Stomach (tissue), 9 donors: ENCODE data around the gene ZFX. TPM values are rescaled to one million over a fixed set of nuclear protein-coding genes. Genes with fewer than 3 reads are reported as not detected.
A peak's percentile ranks its signal among the peaks of the same experiment; 100 is the strongest.

ENCODE experiments used
- DNase-seq, 2 donors: peaks; one replicate each; pipeline versions ENCODE4 v3.0.0 to v3.0.0-alpha.2; 2013 to 2019
- H3K27ac ChIP-seq, 5 donors: fragments of 200-600 bp in 4 of 5; sonication (generic) in 4 of 5; one replicate each; pipeline ENCODE4 v1.5.1; 2013 to 2019; ENCODE audit warnings: mild to moderate bottlenecking in 1 of 5, moderate library complexity in 1 of 5
- H3K27me3 ChIP-seq, 3 donors: fragments of 200-600 bp; sonication (generic); one replicate each; pipeline ENCODE4 v1.5.1; 2017 to 2019; ENCODE audit warnings: mixed run types in 1 of 3
- H3K36me3 ChIP-seq, 4 donors: fragments of 200-600 bp; sonication (generic); 1 replicate in 3 of 4; 2 replicates in 1 of 4; pipeline ENCODE4 v1.5.1; 2016 to 2019
- H3K4me1 ChIP-seq, 4 donors: fragments of 200-600 bp; sonication (generic); one replicate each; pipeline ENCODE4 v1.5.1; 2016 to 2019
- H3K4me3 ChIP-seq, 4 donors: fragments of 200-600 bp; sonication (generic) in 3 of 4; one replicate each; pipeline ENCODE4 v1.5.1; 2016 to 2019; ENCODE audit warnings: mild to moderate bottlenecking in 1 of 4
- H3K9me3 ChIP-seq, 4 donors: fragments of 200-600 bp; sonication (generic); one replicate each; pipeline ENCODE4 v1.5.1; 2016 to 2019
- CTCF ChIP-seq, 7 experiments: fragments of 450-650 bp in 4 of 7; fragments of 200-600 bp in 3 of 7; sonication (generic) in 3 of 7; IDR thresholded peaks; one replicate each; pipeline ENCODE4 v1.5.1; 2016 to 2019; ENCODE audit warnings: antibody characterized with exemption in 7 of 7, control low read depth in 2 of 7, mild to moderate bottlenecking in 1 of 7
- EP300 ChIP-seq: sonication (generic); formaldehyde crosslinking; IDR thresholded peaks from one replicate; pipeline ENCODE4 v1.6.1; 2017; ENCODE audit warnings: antibody characterized with exemption
- POLR2A ChIP-seq, 4 donors: fragments of 450-650 bp; IDR thresholded peaks; one replicate each; pipeline ENCODE4 v1.6.1; 2016; ENCODE audit warnings: antibody characterized with exemption in 4 of 4, control low read depth in 2 of 4, mild to moderate bottlenecking in 1 of 4, moderate library complexity in 1 of 4
- POLR2AphosphoS5 ChIP-seq, 3 donors: sonication (generic); formaldehyde crosslinking; IDR thresholded peaks; one replicate each; pipeline ENCODE4 v1.6.1; 2016; ENCODE audit warnings: antibody characterized with exemption in 3 of 3
- whole genome bisulfite sequencing, 5 donors: extraction: QIAGEN DNeasy Blood & Tissue Kit in 3 of 5; methylation state at CpG; one replicate each; pipeline versions ENCODE4 v1.1.5 to v1.1.7; 2013 to 2018; 5-methylcytosine and 5-hydroxymethylcytosine counted together
- intact Hi-C: fragments of 100-400 bp; cut with DNase I; formaldehyde crosslinking; loops from one replicate; pipeline ENCODE4 v1.15.1; 2023; ENCODE audit warnings: low total_unique reads
- polyA plus RNA-seq, 3 donors: library from polyadenylated mRNA; stranded (reverse); fragments of 200-250 nt; gene quantifications; one replicate each; pipeline ENCODE4 v1.2.3, GENCODE V29; 2013
- total RNA-seq, 5 donors: library from RNA; depleted of rRNA; stranded (reverse); fragments of >200 nt; gene quantifications; one replicate each; pipeline versions ENCODE4 v1.1.0 to v1.2.3, GENCODE V29; 2014 to 2016
- donor health status: healthy with polysubstance abuse.
- donor health status: Bipolar disorder and iron deficiency.
- donor health status: healthy.

Gene ZFX
- total and polyA plus RNA-seq, 8 donors: 3.8 to 73.6 (median 17.4) TPM

- H3K27ac ChIP-seq: no peak overlapping the region
- peaks cover 0 to 15% (median 0%) of the 10 kb centered on the region in 4 donors for H3K9me3 ChIP-seq
- H3K4me1 ChIP-seq: peaks cover 0 to 7% (median 0%) of the 10 kb centered on the region in 4 donors
- intact Hi-C loops: no loop called here
- H3K4me3 ChIP-seq: no peak overlapping the region
- 64 to 82% (median 78%) methylated on average over 8 to 10 of the region's 10 CpGs for WGBS, 5 donors
- H3K27me3 ChIP-seq: no peaks in the 10 kb centered on the region
- no peaks in the 10 kb centered on the region for H3K36me3 ChIP-seq
- no peak for TF ChIP-seq EP300
- TF ChIP-seq POLR2A (IDR thresholded peaks at IDR 0.05): no peak
- no peak for TF ChIP-seq POLR2AphosphoS5 (IDR thresholded peaks at IDR 0.05)
- no peak for TF ChIP-seq CTCF (IDR thresholded peaks at IDR 0.05)
- no peak for DNase-seq
Observed at GRCh38 chrX:24229400-24229879, 79.9 kb downstream of the ZFX start.

- 22 to 53% (median 34%) methylated on average over 3 of the region's 3 CpGs for WGBS, 5 donors
- peak in 1 of 2 donors; percentile 45 for DNase-seq
- H3K36me3 ChIP-seq: no peaks in the 10 kb centered on the region
- peaks cover 0 to 12% (median 0%) of the 10 kb centered on the region in 4 donors for H3K9me3 ChIP-seq
- intact Hi-C loops: loop anchor here (10.0 kb wide), 1 partner anchor 145 kb away; no protein-coding TSS in a partner anchor
- H3K27ac ChIP-seq: peak overlapping the region in 1 of 5 donors; percentile 12
- H3K27me3 ChIP-seq: no peaks in the 10 kb centered on the region
- no peak overlapping the region for H3K4me3 ChIP-seq
- TF ChIP-seq POLR2AphosphoS5 (IDR thresholded peaks at IDR 0.05) (no peak), POLR2A (IDR thresholded peaks at IDR 0.05) (no peak), CTCF (IDR thresholded peaks at IDR 0.05) (no peak), EP300 (no peak)
- peaks cover 0 to 7% (median 0%) of the 10 kb centered on the region in 4 donors for H3K4me1 ChIP-seq
Observed at GRCh38 chrX:24229976-24230375, 80.4 kb downstream of the ZFX start.

- Histone ChIP-seq H3K27me3 (no peaks in the 10 kb centered on the region), H3K4me3 (no peak overlapping the region), H3K36me3 (no peaks in the 10 kb centered on the region), H3K9me3 (peaks cover 0 to under 1% (median 0%) of the 10 kb centered on the region in 4 donors), H3K27ac (no peak overlapping the region), H3K4me1 (peaks cover 0 to 9% (median 0%) of the 10 kb centered on the region in 4 donors)
- TF ChIP-seq POLR2AphosphoS5 (IDR thresholded peaks at IDR 0.05) (peak in 1 of 3 donors; percentile 19), POLR2A (IDR thresholded peaks at IDR 0.05) (no peak)
- DNase-seq: peak in 1 of 2 donors; percentile 52
- 24 to 38% (median 37%) methylated on average over 3 of the region's 3 CpGs for WGBS, 5 donors
- intact Hi-C loops: loop anchor here (10.0 kb wide), 1 partner anchor 146 kb away; no protein-coding TSS in a partner anchor
Observed at GRCh38 chrX:24231131-24231540, 81.6 kb downstream of the ZFX start.

GRCh38 chrX:24231641-24232179 is 82.2 kb downstream of the ZFX start:
- intact Hi-C loops: loop anchor here (10.0 kb wide), 1 partner anchor 147 kb away; no protein-coding TSS in a partner anchor
- H3K4me3 ChIP-seq: no peak overlapping the region
- WGBS, 5 donors: 43 to 65% (median 58%) methylated on average over 1 of the region's 1 CpG

More at GRCh38 chrX:24231641-24232179, 82.2 kb downstream of the ZFX start:
- no peaks in the 10 kb centered on the region for H3K9me3 ChIP-seq
- no peaks in the 10 kb centered on the region for H3K27me3 ChIP-seq
- H3K4me1 ChIP-seq: peaks cover 0 to 9% (median 0%) of the 10 kb centered on the region in 4 donors
- TF ChIP-seq CTCF (IDR thresholded peaks at IDR 0.05) (no peak), EP300 (no peak), POLR2AphosphoS5 (IDR thresholded peaks at IDR 0.05) (no peak), POLR2A (IDR thresholded peaks at IDR 0.05) (no peak)
- H3K36me3 ChIP-seq: no peaks in the 10 kb centered on the region
- H3K27ac ChIP-seq: no peak overlapping the region
- DNase-seq: no peak
